Neural progenitor cell (in vitro differentiated cells): ENCODE results near the gene ADORA2A.

Source experiments
- CTCF ChIP-seq: fragments of 200-600 bp; sonication (generic); IDR thresholded peaks from 2 replicates; pipeline ENCODE4 v1.5.1; 2017; ENCODE audit warnings: antibody characterized with exemption, mild to moderate bottlenecking
- EZH2 ChIP-seq: fragments of 200-600 bp; sonication (generic); IDR thresholded peaks from 2 replicates; pipeline ENCODE4 v1.6.1; 2017; ENCODE audit warnings: antibody characterized with exemption, mild to moderate bottlenecking, moderate library complexity
- EZH2phosphoT487 ChIP-seq: fragments of 200-600 bp; sonication (generic); IDR thresholded peaks from 2 replicates; pipeline ENCODE4 v1.6.1; 2017; ENCODE audit warnings: antibody characterized with exemption

- TF ChIP-seq CTCF = no peak
- TF ChIP-seq EZH2phosphoT487 = no peak
- TF ChIP-seq EZH2 = no peak
Observed at GRCh38 chr22:24489011-24489410, 61.6 kb downstream of the ADORA2A start.
